K562 (cell line): ENCODE data around the gene GALK2. TPM values are rescaled to one million over a fixed set of nuclear protein-coding genes. Genes with fewer than 3 reads are reported as not detected.

ENCODE experiments used
- BRF2 ChIP-seq: IDR thresholded peaks from 3 replicates; pipeline ENCODE4 v1.6.1; 2011; ENCODE audit warnings: borderline replicate concordance, mild to moderate bottlenecking; ENCODE audit not compliant: insufficient read length, insufficient read depth
- CREB1 ChIP-seq, 2 experiments: sonication (generic) in 1 of 2; formaldehyde crosslinking in 1 of 2; IDR thresholded peaks; 2 replicates each; pipeline versions ENCODE4 v1.6.1 to v1.8.0; 2012 to 2022; ENCODE audit warnings: inconsistent platforms in 1 of 2, mild to moderate bottlenecking in 1 of 2, missing genetic modification reagents in 1 of 2, moderate library complexity in 1 of 2
- CUX1 ChIP-seq: fragments of 200-800 bp; sonication (Bioruptor generic); IDR thresholded peaks from 2 replicates; pipeline ENCODE4 v1.6.1; 2016; ENCODE audit warnings: missing genetic modification characterization, missing compliant biosample characterization
- HSF4 ChIP-seq: fragments of 250-450 bp; sonication (Bioruptor Pico); IDR thresholded peaks from 2 replicates; pipeline ENCODE4 v2.1.2; 2022; ENCODE audit warnings: mild to moderate bottlenecking, moderate library complexity, borderline replicate concordance
- IRF1 ChIP-seq: sonication (generic); formaldehyde crosslinking; IDR thresholded peaks from 2 replicates; pipeline ENCODE4 v1.8.0; 2022; ENCODE audit warnings: missing genetic modification reagents, mild to moderate bottlenecking, borderline replicate concordance
- JUN ChIP-seq, 2 experiments: sonication (generic) in 1 of 2; formaldehyde crosslinking in 1 of 2; IDR thresholded peaks; 2 replicates each; pipeline versions ENCODE4 v1.6.1 to v1.8.0; 2012 to 2022; ENCODE audit warnings: borderline replicate concordance in 2 of 2, mild to moderate bottlenecking in 2 of 2, improper control_type of control experiment in 1 of 2, low read depth in 1 of 2, low read length in 1 of 2, missing genetic modification reagents in 1 of 2
- MAFK ChIP-seq: IDR thresholded peaks from 2 replicates; pipeline ENCODE4 v1.6.1; 2011; ENCODE audit warnings: low read length, improper control_type of control experiment
- NCOA2 ChIP-seq, 2 experiments: fragments of 450-650 bp; IDR thresholded peaks; 2 replicates each; pipeline ENCODE4 v1.6.1; 2018; ENCODE audit warnings: mild to moderate bottlenecking in 2 of 2, moderate library complexity in 1 of 2; ENCODE audit not compliant: partially characterized antibody in 2 of 2
- SP2 ChIP-seq: IDR thresholded peaks from 2 replicates; pipeline ENCODE4 v1.6.1; 2011; ENCODE audit warnings: mild to moderate bottlenecking, low read depth, low read length, moderate library complexity; ENCODE audit not compliant: poor library complexity, severe bottlenecking; ENCODE audit errors: extremely low read depth
- TAF1 ChIP-seq: IDR thresholded peaks from 2 replicates; pipeline ENCODE4 v1.6.1; 2011; ENCODE audit warnings: mild to moderate bottlenecking, low read length, moderate library complexity; ENCODE audit not compliant: insufficient read depth, control insufficient read depth, severe bottlenecking; ENCODE audit errors: extremely low read depth
- TCFL5 ChIP-seq: fragments of 250-450 bp; sonication (Bioruptor Pico); conservative IDR thresholded peaks from 2 replicates; pipeline ENCODE4 v1.6.1; 2021; ENCODE audit warnings: mild to moderate bottlenecking, moderate library complexity, matching md5 sums
- TEAD2 ChIP-seq: fragments of 450-650 bp; IDR thresholded peaks from 2 replicates; pipeline ENCODE4 v1.6.1; 2016; ENCODE audit warnings: missing genetic modification characterization, control low read depth, missing compliant biosample characterization
- TSHZ1 ChIP-seq: fragments of 250-450 bp; sonication (Bioruptor Pico); IDR thresholded peaks from 2 replicates; pipeline ENCODE4 v1.4.0; 2020; ENCODE audit warnings: mild to moderate bottlenecking, moderate library complexity
- ZNF57 ChIP-seq: fragments of 450-650 bp; formaldehyde crosslinking; IDR thresholded peaks from 2 replicates; pipeline ENCODE4 v1.4.0; 2020; ENCODE audit warnings: mild to moderate bottlenecking, moderate library complexity
- polyA plus RNA-seq, 8 experiments: library from polyadenylated mRNA; depleted of rRNA in 4 of 8; stranded (reverse) in 5 of 8; unstranded in 3 of 8; fragments of >200 nt; fragmentation: Nextera tagmentation in 2 of 8; fragmentation: Illumina TruSeq in 1 of 8; extraction: Ambion mirVana in 2 of 8; extraction: Trizol in 1 of 8; gene quantifications; 2 replicates each; pipeline versions ENCODE4 v1.2.1 to v1.2.3, GENCODE V29; 2011 to 2014; ENCODE audit warnings: inconsistent platforms in 1 of 8, missing spikeins in 1 of 8
- total RNA-seq, 7 experiments: library from RNA; depleted of rRNA in 6 of 7; stranded (reverse); fragments of >200 nt in 6 of 7; fragmentation: Illumina TruSeq in 2 of 7; extraction: Trizol in 2 of 7; gene quantifications; 2 replicates each; pipeline versions ENCODE4 v1.2.1 to v1.2.3, GENCODE V29; 2011 to 2021; ENCODE audit warnings: low replicate concordance in 1 of 7

Gene GALK2
- total and polyA plus RNA-seq, 9 of the 15 experiments (the other 6 are each of a cell fraction or from before 2014, with no cell fraction given) = 32.8 to 82.0 (median 54.4) TPM

GRCh38 chr15:49169880-49170597 lies at the start of gene GALK2 (continued):
- no peak for TF ChIP-seq ZNF57
- TF ChIP-seq CUX1 = no peak
- TF ChIP-seq TCFL5 (CRISPR knock-in tag) = no peak
- TF ChIP-seq IRF1 (CRISPR knock-in tag) = no peak
- TF ChIP-seq TEAD2 = no peak
- peak; percentile 78 for TF ChIP-seq TAF1
- no peak for TF ChIP-seq SP2
- TF ChIP-seq JUN (IDR thresholded peaks at IDR 0.05; ENCODE audit: borderline replicate concordance, low read depth, low read length) = peak; percentile 77; the same call in 1 of the 2 replicates
- TF ChIP-seq JUN (CRISPR knock-in tag; IDR thresholded peaks at IDR 0.05; ENCODE audit: borderline replicate concordance) = no peak
- no peak for TF ChIP-seq TSHZ1 (CRISPR knock-in tag)
- no peak for TF ChIP-seq NCOA2 (IDR thresholded peaks at IDR 0.05; ENCODE audit: partially characterized antibody in 2 of 2)
- peak; percentile 34; the same call in 1 of the 2 replicates for TF ChIP-seq MAFK
- TF ChIP-seq HSF4 (CRISPR knock-in tag) = no peak
- TF ChIP-seq CREB1 (IDR thresholded peaks at IDR 0.05) = peak; percentile 99
- TF ChIP-seq CREB1 (CRISPR knock-in tag; IDR thresholded peaks at IDR 0.05) = peak; percentile 96
- no peak for TF ChIP-seq BRF2
